GM12892 (cell line): ENCODE results near the gene SNED1.

Experiments used
- DNase-seq: peaks from one replicate; pipeline ENCODE4 v3.0.0; 2011; ENCODE audit not compliant: insufficient read length
- FAIRE-seq: peaks from 2 replicates; lab custom pipeline; 2011; peaks lifted over from hg19 to GRCh38; lab: Jason Lieb, UNC
- POLR2A ChIP-seq: IDR thresholded peaks from 2 replicates; pipeline ENCODE4 v1.6.1; 2011; ENCODE audit warnings: low read depth, low read length, control low read depth
- POLR2AphosphoS5 ChIP-seq: IDR thresholded peaks from 2 replicates; pipeline ENCODE4 v1.6.1; 2011; ENCODE audit warnings: low read depth, low read length, control low read depth
- TAF1 ChIP-seq: IDR thresholded peaks from 2 replicates; pipeline ENCODE4 v1.6.1; 2011; ENCODE audit warnings: low read depth, mild to moderate bottlenecking, control low read depth, low read length, borderline replicate concordance

Gene SNED1

DNA sequence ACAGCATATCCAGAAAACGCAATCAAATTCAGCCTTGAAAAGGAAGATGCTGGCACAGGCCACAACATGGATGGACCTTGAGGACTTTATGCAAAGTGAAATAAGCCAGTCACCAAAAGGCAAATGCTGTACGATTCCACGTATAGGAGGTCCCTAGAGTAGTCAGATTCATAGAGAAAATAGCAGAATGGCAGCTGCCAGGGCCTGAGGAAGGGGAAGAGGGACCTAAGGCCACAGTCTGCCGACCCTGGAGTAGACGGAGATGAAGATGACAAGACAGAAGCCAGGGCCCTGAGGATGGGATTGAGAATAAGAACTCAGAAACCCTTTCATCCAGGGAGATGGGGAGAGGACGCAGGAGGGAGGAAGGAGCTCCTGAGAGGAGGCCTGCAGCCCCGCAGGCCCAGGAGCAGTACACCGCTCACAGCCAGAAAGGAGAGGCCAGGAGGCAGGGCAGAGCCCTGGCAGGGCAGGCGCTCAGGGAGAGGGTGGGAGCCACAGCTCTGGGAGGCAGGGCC lies 111.7 kb downstream of the SNED1 start:
- DNase-seq (no peak), FAIRE-seq (no peak)
- no peak for TF ChIP-seq POLR2AphosphoS5
- TF ChIP-seq POLR2A = no peak
- no peak for TF ChIP-seq TAF1

DNA sequence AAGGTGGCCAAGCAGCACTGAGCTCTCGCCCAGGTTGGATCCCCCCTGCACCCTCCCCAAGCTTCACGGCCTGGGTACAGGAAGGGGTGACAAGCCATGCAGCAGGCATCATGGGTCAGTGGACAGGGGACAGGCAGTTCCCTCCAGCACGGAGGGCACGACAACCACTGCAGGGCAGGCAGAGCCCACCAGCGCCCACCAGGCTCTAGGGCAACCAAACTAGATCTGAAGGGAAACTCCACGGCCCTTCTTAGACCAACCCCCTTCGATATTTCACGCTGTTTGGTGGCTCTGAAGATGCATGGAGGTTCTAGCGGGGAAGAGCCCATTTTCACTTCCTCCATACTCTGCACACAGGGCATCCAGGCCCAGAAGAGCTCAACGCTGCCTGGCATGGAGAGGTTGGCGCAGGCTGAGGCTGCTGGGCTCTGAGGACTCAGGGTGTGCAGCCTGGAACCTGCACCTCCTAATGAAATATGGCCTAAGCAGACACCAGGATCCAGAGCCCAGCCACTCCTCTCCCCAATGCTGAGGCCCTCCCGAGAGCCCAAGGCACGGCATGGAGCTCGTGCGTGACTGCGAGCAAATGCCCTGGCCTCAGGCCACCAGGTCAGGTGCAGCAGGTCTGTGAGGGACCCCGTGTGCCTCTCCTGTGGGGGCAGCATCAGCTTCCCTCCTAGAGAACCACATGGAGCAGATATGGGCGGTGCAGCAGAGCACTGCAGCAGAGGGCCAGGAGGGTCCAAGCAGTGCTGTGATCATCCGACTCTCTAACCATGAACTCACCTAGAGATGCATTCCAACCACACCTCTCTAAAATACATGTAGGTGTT lies 112.4 kb downstream of the SNED1 start:
- TF ChIP-seq POLR2A = peak; percentile 64
- TF ChIP-seq POLR2AphosphoS5 = peak; percentile 77
- peak; percentile 70; the same call in 1 of the 2 replicates for TF ChIP-seq TAF1
- FAIRE-seq (peak; percentile 93), DNase-seq (peak; percentile 56)

DNA sequence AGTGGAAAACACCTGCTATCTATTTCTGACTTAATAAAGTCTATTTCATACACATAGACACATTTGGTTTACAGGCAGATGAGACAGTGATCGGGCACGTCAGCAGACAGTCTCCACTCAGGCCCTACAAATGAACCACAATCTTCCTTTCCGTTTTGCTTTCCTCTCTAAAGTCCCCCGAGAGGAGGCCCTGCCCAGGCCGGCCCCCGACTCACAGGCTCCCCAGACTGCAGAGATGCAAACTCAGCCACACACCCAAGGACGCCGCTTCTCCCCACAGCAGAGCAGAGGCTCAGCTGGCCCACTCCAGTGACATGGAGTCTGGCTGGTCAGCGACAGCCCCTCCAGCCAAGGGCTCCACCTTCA lies 113.0 kb downstream of the SNED1 start:
- peak; percentile 41; the same call in 1 of the 2 replicates for TF ChIP-seq TAF1
- TF ChIP-seq POLR2AphosphoS5 = 0 out of 2 replicates have a peak, but pooled peaks have one; percentile 2
- peak; percentile 68; the same call in 1 of the 2 replicates for TF ChIP-seq POLR2A
- DNase-seq (peak; percentile 58), FAIRE-seq (no peak)

DNA sequence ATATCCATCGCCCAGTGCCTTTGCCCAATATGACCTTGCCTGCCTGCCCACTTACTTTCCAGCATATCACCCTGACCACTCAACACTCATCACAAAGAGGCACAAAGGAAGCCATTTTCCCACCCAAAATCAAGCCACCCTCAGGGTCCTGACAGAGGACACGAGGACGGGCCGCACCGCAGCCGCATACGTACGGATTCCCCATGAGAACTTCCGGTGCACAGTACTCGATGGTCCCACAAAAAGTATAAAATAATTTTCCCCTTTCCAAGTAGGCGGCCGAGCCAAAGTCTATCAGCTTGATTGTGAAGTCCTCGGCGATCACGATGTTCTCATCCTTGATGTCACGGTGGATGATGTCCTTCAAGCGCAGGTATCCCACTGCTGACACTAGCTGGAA lies 113.6 kb downstream of the SNED1 start:
- FAIRE-seq (peak; percentile 36), DNase-seq (no peak)
- TF ChIP-seq POLR2A (no peak), POLR2AphosphoS5 (no peak), TAF1 (no peak)

DNA sequence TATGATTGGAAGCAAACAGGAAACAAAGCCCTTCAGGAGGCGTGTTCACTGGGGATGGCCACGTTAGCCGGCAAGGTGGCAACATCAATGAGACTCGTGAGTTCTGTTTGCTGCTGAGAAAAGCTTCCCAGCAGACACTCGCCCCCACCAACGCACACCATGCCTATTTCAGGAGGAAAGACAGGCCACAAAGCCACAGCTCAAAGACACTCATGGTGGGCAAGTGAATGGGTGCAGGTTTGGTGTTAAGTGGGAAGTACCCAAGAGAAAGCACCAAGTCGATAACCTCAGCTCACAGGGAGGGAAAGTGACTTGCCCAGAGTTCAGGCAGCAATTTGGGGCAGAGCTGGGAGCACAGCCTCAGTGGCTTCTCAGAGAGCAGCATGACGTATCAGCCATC lies 114.2 kb downstream of the SNED1 start:
- no peak for DNase-seq
- FAIRE-seq = peak; percentile 99
- TF ChIP-seq POLR2A (peak; percentile 57; the same call in 1 of the 2 replicates), POLR2AphosphoS5 (peak; percentile 61), TAF1 (no peak)

DNA sequence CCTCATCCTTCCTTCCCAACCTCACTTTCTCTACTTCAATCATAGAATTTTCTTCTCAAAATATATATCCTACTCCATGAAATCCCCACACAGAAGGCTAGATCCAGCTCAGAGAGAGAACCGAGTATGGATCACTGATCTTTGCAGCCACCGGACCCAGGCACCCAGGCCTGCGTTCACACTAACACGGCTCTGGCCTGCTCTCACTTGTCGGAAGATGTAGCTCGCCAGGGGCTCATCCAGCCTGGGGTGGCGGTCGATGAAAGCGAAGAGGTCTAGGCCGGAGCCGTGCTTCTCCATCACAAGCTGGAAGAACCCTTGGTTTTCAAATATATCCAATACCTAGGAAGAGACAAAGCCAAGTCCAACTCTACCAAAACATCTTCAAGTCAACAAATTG lies 116.4 kb downstream of the SNED1 start:
- FAIRE-seq (no peak), DNase-seq (no peak)
- TF ChIP-seq TAF1 = no peak
- no peak for TF ChIP-seq POLR2A
- TF ChIP-seq POLR2AphosphoS5 = no peak

DNA sequence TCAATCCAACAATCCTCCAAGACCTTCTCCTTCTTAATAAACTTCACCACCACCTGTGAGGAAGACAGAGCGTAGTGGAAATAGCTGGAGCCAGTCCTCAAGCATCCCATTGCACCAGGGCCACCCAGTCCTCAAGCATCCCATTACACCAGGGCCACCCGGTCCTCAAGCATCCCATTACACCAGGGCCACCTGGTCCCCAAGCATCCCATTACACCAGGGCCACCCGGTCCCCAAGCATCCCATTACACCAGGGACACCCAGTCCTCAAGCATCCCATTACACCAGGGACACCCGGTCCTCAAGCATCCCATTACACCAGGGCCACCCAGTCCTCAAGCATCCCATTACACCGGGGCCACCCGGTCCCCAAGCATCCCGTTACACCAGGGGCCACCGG lies 116.9 kb downstream of the SNED1 start:
- FAIRE-seq (no peak), DNase-seq (no peak)
- no peak for TF ChIP-seq TAF1
- TF ChIP-seq POLR2AphosphoS5 = no peak
- no peak for TF ChIP-seq POLR2A

DNA sequence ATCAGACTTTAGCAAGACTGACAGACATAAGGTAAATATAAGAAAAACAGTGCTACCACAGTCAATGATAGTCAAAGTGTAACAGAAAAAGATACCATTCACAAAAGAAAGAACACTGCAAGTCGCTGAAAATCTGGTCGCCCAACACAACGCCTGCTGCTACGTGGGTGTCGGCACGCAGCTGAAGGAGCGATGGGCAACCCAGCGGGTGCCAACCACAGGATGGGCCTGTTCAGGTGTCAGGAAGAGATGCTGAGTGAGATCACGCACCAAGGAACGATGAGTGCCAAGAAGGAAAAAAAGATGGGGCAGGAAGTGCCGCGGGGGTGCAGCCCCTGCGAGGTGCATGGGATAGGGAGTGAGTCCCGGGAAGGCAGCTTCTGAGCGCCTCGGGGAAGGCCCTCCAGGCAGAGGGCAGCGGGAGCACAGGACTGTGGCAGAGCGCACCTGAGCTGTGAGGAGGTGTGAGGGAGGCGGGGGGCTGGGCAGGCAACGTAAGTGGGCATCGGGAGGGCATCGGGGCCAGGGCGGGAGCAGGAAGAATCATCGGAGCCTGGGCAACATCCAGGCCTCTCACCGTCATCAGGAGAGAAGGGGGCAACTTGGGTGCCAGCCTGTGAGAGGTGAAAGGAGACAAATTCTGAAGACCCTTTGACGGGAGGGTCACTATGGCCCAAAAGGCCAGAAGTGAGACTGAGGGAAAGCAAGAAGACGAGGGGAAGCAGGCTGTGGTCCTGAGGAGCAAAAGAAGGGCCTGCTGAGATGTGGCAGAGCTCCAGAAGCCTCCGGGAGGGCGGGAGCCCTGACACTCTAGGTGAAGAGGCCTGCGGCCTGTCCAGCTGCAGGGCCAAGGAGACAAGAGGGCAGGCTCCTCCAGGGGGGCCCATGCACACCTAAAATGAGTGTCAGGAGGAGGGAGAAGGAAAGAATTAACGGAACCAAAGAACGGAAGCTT lies 118.5 kb downstream of the SNED1 start:
- TF ChIP-seq POLR2A (no peak), POLR2AphosphoS5 (no peak), TAF1 (no peak)
- DNase-seq (no peak), FAIRE-seq (no peak)

DNA sequence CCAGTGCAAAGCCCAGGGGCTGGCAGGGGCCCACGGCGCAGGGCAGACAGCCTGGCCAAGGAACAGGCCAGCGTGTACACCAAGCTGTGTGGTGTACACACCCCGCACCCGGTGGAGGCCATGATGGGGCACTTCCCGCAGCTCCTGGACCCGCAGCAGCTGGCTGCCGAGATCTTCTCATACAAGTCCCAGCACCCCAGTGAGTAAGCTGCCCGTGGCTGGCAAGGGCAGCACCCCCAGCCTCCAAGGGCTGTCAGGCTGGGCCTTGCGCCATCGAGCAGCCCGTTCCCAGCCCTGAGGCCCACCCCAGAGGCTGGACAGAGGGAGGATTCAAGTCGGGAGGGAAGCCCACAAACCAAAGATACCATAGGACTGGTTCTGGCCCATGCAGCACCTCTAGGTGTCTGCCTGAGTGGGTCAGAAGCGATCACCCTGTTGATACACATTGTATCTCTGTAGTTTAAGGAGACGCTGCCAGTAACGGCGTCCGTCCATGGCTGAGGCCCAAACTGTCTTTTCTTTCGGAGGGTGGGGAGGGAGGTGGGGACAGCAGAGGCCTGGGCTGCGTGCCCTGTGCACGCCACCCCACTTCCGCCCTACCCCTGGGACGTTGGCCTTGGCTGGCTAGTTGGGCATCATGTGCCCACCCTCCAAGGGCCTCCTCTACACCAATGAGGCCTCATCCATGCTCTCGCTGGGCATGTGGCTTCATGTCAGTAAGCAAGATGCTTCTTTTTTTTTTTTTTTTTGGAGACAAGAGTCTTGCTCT lies 120.5 kb downstream of the SNED1 start:
- FAIRE-seq (no peak), DNase-seq (no peak)
- no peak for TF ChIP-seq POLR2A
- no peak for TF ChIP-seq POLR2AphosphoS5
- TF ChIP-seq TAF1 = no peak

DNA sequence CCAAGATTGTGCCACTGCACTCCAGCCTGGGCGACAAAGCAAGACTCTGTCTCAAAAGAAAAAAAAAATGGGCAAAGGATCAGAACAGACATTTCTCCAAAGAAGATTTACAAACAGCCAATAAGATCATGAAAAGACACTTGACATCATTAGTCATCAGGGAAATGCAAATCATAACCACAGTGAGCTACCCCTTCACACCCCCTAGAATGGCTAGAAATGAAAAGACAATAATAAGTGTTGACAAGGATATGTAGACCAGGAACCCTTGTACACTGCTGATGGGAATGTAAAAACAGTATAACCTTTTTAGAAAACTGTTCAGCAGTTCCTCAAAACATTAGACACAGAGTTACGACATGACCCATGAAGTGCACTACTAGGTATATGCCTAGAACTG lies 122.0 kb downstream of the SNED1 start:
- DNase-seq (no peak), FAIRE-seq (no peak)
- TF ChIP-seq POLR2A (no peak), POLR2AphosphoS5 (no peak), TAF1 (no peak)
